ENCODE data around the gene ESCO1.
A peak's percentile ranks its signal among the peaks of the same experiment; 100 is the strongest.
"Not testable (repeated sequence)": the region's sequence is repeated elsewhere in the genome, so short reads cannot be mapped to it uniquely, and the experiment has no call there.

The ESCO1 gene

DNA sequence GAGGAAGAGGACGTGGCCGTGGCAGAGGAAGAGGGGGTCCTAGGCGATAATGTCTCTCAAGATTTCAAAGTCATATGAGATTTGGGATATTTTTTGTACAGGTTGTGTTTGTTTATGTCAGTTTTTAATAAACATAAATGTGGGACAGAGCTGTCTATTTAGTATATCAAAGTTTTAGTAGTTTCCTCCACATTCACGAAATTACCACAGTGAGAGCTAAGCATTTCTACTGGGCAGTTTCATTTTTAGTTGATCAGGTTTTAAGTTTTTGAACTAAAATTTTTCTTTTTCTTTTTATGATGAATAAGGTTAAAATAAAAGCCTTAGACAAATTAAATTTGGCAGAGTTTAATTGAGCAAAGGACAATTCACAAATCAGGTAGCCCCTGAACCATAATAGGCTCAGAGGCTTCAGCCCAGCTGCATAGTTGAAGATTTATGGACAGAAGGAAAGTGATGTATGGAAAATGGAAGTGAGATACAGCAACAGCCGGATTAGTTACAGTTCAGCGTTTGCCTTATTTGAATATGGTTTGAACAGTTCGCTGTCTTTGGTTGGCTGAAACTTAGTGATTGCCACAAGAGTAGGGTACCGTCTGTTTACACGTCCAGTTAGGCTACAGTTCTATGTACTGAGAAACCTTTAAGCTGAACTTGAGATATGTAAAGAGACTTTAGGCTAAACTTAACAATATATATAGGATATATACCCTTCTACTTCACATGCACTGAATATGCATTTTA is 28.8 kb upstream of the ESCO1 start:
- no peak overlapping the region for H3K27ac ChIP-seq
- TF ChIP-seq, protein P1, sequence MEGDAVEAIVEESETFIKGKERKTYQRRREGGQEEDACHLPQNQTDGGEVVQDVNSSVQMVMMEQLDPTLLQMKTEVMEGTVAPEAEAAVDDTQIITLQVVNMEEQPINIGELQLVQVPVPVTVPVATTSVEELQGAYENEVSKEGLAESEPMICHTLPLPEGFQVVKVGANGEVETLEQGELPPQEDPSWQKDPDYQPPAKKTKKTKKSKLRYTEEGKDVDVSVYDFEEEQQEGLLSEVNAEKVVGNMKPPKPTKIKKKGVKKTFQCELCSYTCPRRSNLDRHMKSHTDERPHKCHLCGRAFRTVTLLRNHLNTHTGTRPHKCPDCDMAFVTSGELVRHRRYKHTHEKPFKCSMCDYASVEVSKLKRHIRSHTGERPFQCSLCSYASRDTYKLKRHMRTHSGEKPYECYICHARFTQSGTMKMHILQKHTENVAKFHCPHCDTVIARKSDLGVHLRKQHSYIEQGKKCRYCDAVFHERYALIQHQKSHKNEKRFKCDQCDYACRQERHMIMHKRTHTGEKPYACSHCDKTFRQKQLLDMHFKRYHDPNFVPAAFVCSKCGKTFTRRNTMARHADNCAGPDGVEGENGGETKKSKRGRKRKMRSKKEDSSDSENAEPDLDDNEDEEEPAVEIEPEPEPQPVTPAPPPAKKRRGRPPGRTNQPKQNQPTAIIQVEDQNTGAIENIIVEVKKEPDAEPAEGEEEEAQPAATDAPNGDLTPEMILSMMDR (IDR thresholded peaks at IDR 0.05) = no peak
- no peak for TF ChIP-seq ZFX (IDR thresholded peaks at IDR 0.05; ENCODE audit: borderline replicate concordance)

- H3K27ac ChIP-seq = not testable (repeated sequence)
Observed at GRCh38 chr18:21621640-21622039, 21.1 kb upstream of the ESCO1 start.

- peak within 1 kb of the TSS; percentile 96 for H3K27ac ChIP-seq
- TF ChIP-seq, protein P1 (IDR thresholded peaks at IDR 0.05) = peak; percentile 97
- TF ChIP-seq ZFX (IDR thresholded peaks at IDR 0.05; ENCODE audit: borderline replicate concordance) = peak; percentile 68; the same call in 1 of the 2 replicates
Observed at GRCh38 chr18:21612125-21613039, 11.9 kb upstream of the ESCO1 start, which contains the start of gene SNRPD1. Gene SNRPD1, plus strand, starts transcription at chr18:21612314. Its CDS starts 116 bp downstream, at chr18:21612430.

DNA sequence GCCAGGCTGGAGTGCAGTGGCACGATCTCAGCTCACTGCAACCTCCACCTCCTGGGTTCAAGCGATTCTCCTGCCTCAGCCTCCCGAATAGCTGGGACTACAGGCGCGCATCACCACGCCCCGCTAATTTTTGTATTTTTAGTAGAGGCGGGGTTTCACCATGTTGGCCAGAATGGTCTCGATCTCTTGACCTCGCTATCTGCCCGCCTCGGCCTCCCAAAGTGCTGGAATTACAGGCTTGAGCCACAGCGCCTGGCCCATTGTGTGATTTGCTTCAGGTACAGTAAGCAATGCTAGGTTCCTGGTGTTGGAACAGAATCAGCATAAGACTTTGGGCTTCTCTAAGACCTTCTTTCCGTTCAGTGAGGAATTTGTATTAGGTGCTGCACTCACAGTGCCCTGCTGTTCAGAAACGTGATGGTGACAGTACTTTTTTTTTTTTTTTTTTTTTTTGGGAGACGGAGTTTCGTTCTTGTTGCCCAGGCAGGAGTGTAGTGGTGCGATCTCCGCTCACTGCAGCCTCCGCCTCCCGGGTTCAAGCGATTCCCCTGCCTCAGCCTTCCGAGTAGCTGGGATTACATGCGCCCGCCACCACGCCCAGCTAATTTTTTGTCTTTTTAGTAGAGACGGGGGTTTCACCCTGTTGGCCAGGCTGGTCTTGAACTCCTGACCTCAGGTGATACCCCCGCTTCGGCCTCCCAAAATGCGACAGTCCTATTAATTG is 11.1 kb upstream of the ESCO1 start:
- peak overlapping the region; percentile 96 for H3K27ac ChIP-seq

DNA sequence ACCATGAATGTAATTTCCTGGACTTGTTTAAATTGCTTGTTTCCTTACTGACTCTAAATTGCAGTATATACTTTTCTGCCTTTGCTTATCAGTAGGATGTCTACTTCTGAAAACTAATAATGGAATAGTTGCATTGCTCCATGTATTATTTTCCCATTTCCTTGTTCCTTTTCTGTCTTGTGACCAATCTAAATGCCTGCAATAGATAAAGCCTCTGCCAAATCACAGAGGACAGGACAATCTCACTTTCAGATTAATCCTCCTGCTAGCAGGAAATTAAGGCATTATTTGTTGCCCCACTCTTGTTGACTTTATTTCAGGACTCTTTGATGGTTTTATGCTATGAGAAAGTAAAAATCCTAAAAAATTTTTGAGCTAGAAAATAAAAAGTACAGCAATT is 4.7 kb upstream of the ESCO1 start:
- no peak for TF ChIP-seq ZFX (IDR thresholded peaks at IDR 0.05; ENCODE audit: borderline replicate concordance)
- TF ChIP-seq, protein P1 (IDR thresholded peaks at IDR 0.05) = no peak
- no peak overlapping the region for H3K27ac ChIP-seq

GRCh38 chr18:21604671-21605070 is 4.2 kb upstream of the ESCO1 start:
- no peak overlapping the region for H3K27ac ChIP-seq
- TF ChIP-seq, protein P1 (IDR thresholded peaks at IDR 0.05) = no peak
- no peak for TF ChIP-seq ZFX (IDR thresholded peaks at IDR 0.05; ENCODE audit: borderline replicate concordance)

GRCh38 chr18:21602299-21602587 is 1.7 kb upstream of the ESCO1 start:
- TF ChIP-seq, protein P1 (IDR thresholded peaks at IDR 0.05) = no peak
- no peak for TF ChIP-seq ZFX (IDR thresholded peaks at IDR 0.05; ENCODE audit: borderline replicate concordance)
- no peak overlapping the region for H3K27ac ChIP-seq

All from 22Rv1 (cell line).